ENCODE measurements around the gene DDX47. TPM values are rescaled to one million over a fixed set of nuclear protein-coding genes. Genes with fewer than 3 reads are reported as not detected.
"Not testable (repeated sequence)": the region's sequence is repeated elsewhere in the genome, so short reads cannot be mapped to it uniquely, and the experiment has no call there.

The DDX47 gene
- polyA plus RNA-seq, 1 donor: 86.5 TPM

DNA sequence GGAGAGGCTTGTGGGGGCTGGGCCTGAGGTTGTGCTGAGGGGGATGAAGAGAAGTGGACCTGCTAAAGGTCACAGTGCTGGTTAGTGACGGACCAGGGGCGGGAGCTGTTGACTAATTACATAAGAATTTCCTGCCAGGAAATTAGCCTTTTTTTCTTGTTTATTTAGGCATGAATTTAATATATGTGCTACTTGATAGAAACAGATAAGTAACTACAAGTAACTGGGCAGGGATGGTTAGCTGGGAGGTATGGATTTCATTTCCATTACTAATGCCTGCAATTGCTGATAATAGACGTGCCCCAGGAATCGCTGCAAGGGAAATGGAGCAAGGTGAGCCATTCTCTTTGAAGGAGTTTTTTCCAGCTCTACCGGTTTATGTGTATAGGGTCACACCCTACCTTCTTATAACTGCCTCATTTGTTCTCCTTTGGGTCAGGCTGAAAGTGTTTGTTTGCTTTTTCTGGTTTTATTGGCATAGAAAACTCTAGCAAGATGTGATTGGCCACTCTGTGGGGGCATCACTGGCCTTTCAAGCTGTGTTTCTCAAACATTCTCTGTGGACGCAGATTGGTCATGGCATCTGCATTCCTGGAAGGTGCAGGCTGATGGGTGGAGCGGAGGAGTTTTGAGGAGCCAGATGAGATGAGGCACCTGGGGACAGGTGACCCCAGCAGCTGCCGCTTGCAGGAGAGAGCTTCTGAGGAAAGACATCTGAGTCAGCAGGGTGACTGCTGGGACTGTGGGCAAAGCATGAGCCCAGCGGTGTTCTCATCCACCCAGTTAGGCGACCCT, 59.2 kb downstream of the DDX47 start:
- DNase-seq: peak; percentile 19

DNA sequence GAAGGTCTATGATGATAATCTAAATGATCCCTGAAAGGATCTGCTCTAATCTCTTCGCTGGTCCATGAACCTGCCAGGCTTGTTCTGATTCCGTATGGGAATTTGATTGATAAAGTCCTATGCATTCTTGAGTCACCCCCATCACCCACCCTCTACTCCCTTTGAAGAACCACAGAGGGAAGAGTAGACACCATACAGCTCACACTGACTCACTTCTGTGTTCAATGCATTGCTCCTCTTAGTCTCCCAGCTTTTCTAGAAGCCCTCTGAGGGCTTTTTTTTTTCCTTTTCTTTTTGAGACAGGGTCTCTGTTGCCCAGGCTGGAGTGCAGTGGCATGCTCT, 59.8 kb downstream of the DDX47 start:
- DNase-seq: no peak

DNA sequence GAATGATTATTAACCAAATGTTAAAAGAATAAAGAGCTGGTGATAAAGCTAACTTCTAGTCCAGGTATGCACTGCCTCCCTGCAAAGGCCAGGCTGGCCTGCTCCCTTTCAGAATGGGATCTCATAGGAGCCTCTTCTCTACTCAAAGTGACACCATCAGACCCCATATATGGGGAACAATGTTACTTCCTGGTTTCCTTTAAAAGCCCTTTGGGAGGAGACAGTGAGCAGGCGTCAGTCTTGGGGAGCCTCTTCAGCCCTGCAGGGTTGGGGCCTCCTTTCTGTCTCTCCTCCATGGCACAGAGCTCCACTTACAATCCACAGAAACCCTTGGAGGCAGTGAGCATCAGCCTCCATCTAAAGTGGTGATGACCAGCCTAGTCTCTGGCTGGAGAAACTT, 60.9 kb downstream of the DDX47 start:
- no peak for DNase-seq

DNA sequence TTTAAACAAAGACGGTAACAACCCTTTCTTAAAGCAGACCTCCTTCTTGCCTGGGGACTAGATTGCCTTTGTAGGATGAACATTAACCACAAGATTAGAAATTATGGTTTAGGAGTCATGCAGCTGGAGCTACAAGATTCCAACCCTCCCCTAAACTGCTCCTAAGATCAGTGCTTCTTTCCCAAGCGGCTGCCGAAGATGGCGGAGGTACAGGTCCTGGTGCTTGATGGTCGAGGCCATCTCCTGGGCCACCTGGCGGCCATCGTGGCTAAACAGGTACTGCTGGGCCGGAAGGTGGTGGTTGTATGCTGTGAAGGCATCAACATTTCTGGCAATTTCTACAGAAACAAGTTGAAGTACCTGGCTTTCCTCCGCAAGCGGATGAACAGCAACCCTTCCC, 62.2 kb downstream of the DDX47 start:
- DNase-seq: not testable (repeated sequence)

DNA sequence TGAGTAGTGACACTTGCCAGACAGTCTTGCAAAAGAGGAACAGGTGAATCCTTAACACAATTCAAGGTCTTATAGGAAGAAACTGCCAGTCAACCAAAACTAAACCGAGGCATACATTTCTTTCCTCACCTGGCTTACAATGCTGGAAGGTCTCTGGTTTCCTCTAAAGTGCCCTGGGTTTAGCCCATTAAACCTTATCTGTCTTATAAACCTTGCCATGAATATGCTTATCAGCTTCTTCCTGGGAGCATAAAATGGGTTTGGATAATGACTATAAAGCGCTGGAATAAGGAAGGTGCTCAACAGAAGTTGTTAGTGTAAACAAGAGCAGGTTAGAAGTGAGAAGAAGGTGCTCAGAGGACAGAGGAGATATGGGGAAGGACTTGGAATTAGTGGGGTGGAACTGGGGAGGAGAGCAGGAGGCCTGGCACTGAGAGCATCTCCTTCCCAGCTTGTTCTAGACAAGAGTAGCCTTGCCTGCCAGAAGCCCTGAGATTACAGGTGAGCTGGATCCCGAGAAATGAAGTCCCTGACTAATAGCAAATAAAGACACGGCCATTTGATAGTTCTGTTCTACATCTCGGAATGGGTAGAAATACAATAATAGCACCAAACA, 64.1 kb downstream of the DDX47 start:
- DNase-seq: no peak

GRCh38 chr12:12877781-12878455, 64.8 kb downstream of the DDX47 start:
- no peak for DNase-seq

Other genes with a start within 250 kb of the DDX47 start
- gene CREBL2, start 201.5 kb upstream of the DDX47 start, polyA plus RNA-seq (ENCODE audit: insufficient read length): 35.3 TPM
- gene GPR19, start 117.2 kb upstream of the DDX47 start, polyA plus RNA-seq (ENCODE audit: insufficient read length): 1.5 TPM
- 61.6 TPM for gene CDKN1B, start 96.0 kb upstream of the DDX47 start, polyA plus RNA-seq (ENCODE audit: insufficient read length)
- gene APOLD1, start 27.7 kb upstream of the DDX47 start, polyA plus RNA-seq (ENCODE audit: insufficient read length): 12.1 TPM
- gene GPRC5A, start 78.2 kb downstream of the DDX47 start, polyA plus RNA-seq (ENCODE audit: insufficient read length): 7.9 TPM
- gene GPRC5D, start 138.8 kb downstream of the DDX47 start, polyA plus RNA-seq (ENCODE audit: insufficient read length): 1.1 TPM
- 54.6 TPM for gene HEBP1, start 186.9 kb downstream of the DDX47 start, polyA plus RNA-seq (ENCODE audit: insufficient read length)
- gene FAM234B, start 231.0 kb downstream of the DDX47 start, polyA plus RNA-seq (ENCODE audit: insufficient read length): 13.0 TPM

All from left kidney (tissue), 2 donors.